Endothelial cell of umbilical vein (primary cell): ENCODE results near the gene MPG. TPM values are rescaled to one million over a fixed set of nuclear protein-coding genes. Genes with fewer than 3 reads are reported as not detected.

Experiments used
- BruUV-seq: library from RNA; stranded (reverse); fragments of 400-500 nt; replicated peaks from 2 replicates; lab custom pipeline; 2021; lab: Mats Ljungman, UMichigan
- CTCF ChIA-PET: fragments of 300-600, 350-600 bp; sonication (Branson Sonifier 250); formaldehyde crosslinking; loops from one replicate; lab custom pipeline; 2021; ENCODE audit warnings: antibody characterized with exemption, inconsistent platforms; lab: Charles Lee
- POLR2A ChIA-PET: fragments of 300-600, 350-600 bp; sonication (Branson Sonifier 250); formaldehyde crosslinking; loops from one replicate; lab custom pipeline; 2021; ENCODE audit warnings: antibody characterized with exemption, inconsistent platforms; lab: Charles Lee
- DNase-seq: peaks from one replicate; pipeline ENCODE4 v3.0.0-alpha.2; 2011; ENCODE audit warnings: low read depth, low spot score
- FAIRE-seq: peaks from 2 replicates; lab custom pipeline; 2011; peaks lifted over from hg19 to GRCh38; lab: Jason Lieb, UNC
- H2AFZ ChIP-seq: 2 replicates; pipeline ENCODE4 v1.6.0; 2012; ENCODE audit warnings: low read depth, low read length, control low read depth, inconsistent platforms
- H3K27ac ChIP-seq: 2 replicates; pipeline ENCODE4 v1.5.1; 2011; ENCODE audit warnings: low read depth, mild to moderate bottlenecking, control low read depth, low read length, moderate library complexity; ENCODE audit not compliant: insufficient read depth
- H3K27me3 ChIP-seq, 2 experiments: 2 replicates each; pipeline versions ENCODE4 v1.6.0 to v1.6.1; 2011; ENCODE audit warnings: low read length in 2 of 2, mixed read lengths in 1 of 2; ENCODE audit not compliant: control insufficient read depth in 2 of 2, insufficient read depth in 2 of 2
- H3K36me3 ChIP-seq, 2 experiments: 2 replicates in 1 of 2; 3 replicates in 1 of 2; pipeline ENCODE4 v1.5.1; 2011; ENCODE audit warnings: low read length in 2 of 2, mild to moderate bottlenecking in 1 of 2, moderate library complexity in 1 of 2; ENCODE audit not compliant: control insufficient read depth in 2 of 2, insufficient read depth in 2 of 2; ENCODE audit errors: extremely low read depth in 1 of 2
- H3K4me1 ChIP-seq: 3 replicates; pipeline ENCODE4 v1.5.1; 2011; ENCODE audit warnings: mild to moderate bottlenecking, low read length; ENCODE audit not compliant: control insufficient read depth, insufficient read depth; ENCODE audit errors: extremely low read depth
- H3K4me2 ChIP-seq: 2 replicates; pipeline ENCODE4 v1.6.1; 2011; ENCODE audit warnings: low read length, control low read depth, mixed read lengths; ENCODE audit not compliant: insufficient read depth
- H3K4me3 ChIP-seq, 3 experiments: fragments of 200-600 bp in 1 of 3; sonication (generic), shearing (Covaris generic) in 1 of 3; replicated peaks in 1 of 3; 2 replicates each; pipeline ENCODE4 v1.5.1; 2011 to 2016; ENCODE audit warnings: control low read depth in 3 of 3, low read length in 3 of 3, mild to moderate bottlenecking in 2 of 3, inconsistent platforms in 1 of 3, low read depth in 1 of 3, moderate library complexity in 1 of 3; ENCODE audit not compliant: insufficient read depth in 1 of 3
- H3K79me2 ChIP-seq: 2 replicates; pipeline ENCODE4 v1.6.0; 2012; ENCODE audit warnings: low read length, inconsistent platforms; ENCODE audit not compliant: control insufficient read depth, insufficient read depth
- H3K9ac ChIP-seq: replicated peaks from 2 replicates; pipeline ENCODE3; 2011; ENCODE audit warnings: low read length, control low read depth; ENCODE audit not compliant: insufficient read depth; ENCODE audit errors: extremely low read depth
- H3K9me1 ChIP-seq: replicated peaks from 3 replicates; pipeline ENCODE4 v1.6.0; 2011; ENCODE audit warnings: mild to moderate bottlenecking, low read length; ENCODE audit not compliant: control insufficient read depth, insufficient read depth; ENCODE audit errors: extremely low read depth
- H3K9me3 ChIP-seq: replicated peaks from 2 replicates; pipeline ENCODE4 v1.5.1; 2012; ENCODE audit warnings: low read length, inconsistent platforms; ENCODE audit not compliant: control insufficient read depth, insufficient read depth
- H4K20me1 ChIP-seq: replicated peaks from 2 replicates; pipeline ENCODE3; 2011; ENCODE audit warnings: mild to moderate bottlenecking, low read length; ENCODE audit not compliant: control insufficient read depth, insufficient read depth; ENCODE audit errors: extremely low read depth
- CTCF ChIP-seq, 2 donors: IDR thresholded peaks; 1 replicate in 1 of 2; 2 replicates in 1 of 2; pipeline ENCODE4 v1.5.1; 2011; ENCODE audit warnings: low read length in 2 of 2, mild to moderate bottlenecking in 2 of 2, moderate library complexity in 2 of 2, control low read depth in 1 of 2, inconsistent platforms in 1 of 2, low read depth in 1 of 2; ENCODE audit not compliant: insufficient read depth in 1 of 2; ENCODE audit errors: extremely low read depth in 1 of 2
- FOS ChIP-seq: IDR thresholded peaks from 2 replicates; pipeline ENCODE4 v1.6.1; 2011; ENCODE audit warnings: mild to moderate bottlenecking, low read length, moderate library complexity, borderline replicate concordance; ENCODE audit not compliant: insufficient read depth
- GATA2 ChIP-seq: IDR thresholded peaks from 2 replicates; pipeline ENCODE4 v1.7.0; 2011; ENCODE audit warnings: low read depth, mild to moderate bottlenecking, moderate library complexity, mixed read lengths, low read length; ENCODE audit not compliant: insufficient read length, insufficient read depth
- JUN ChIP-seq: IDR thresholded peaks from 2 replicates; pipeline ENCODE4 v1.6.1; 2011; ENCODE audit warnings: borderline replicate concordance, low read depth; ENCODE audit not compliant: insufficient read length, insufficient read depth
- MAX ChIP-seq: IDR thresholded peaks from 2 replicates; pipeline ENCODE4 v1.6.1; 2011; ENCODE audit not compliant: insufficient read depth, insufficient read length
- MYC ChIP-seq: IDR thresholded peaks from one replicate; pipeline ENCODE4 v1.6.1; 2011; ENCODE audit warnings: mild to moderate bottlenecking, low read depth, low read length
- POLR2AphosphoS5 ChIP-seq: IDR thresholded peaks from 2 replicates; pipeline ENCODE4 v1.6.1; 2012; ENCODE audit warnings: low read depth, mild to moderate bottlenecking, control low read depth, low read length, moderate library complexity; ENCODE audit not compliant: insufficient read depth
- dilution Hi-C: fragments of 300-500 bp; cut with MboI; formaldehyde crosslinking; loops from one replicate; pipeline ENCODE4 v1.15.0; 2019; ENCODE audit warnings: low sequenced_read_pairs; ENCODE audit not compliant: extremely low pct_ligation_motif_present
- intact Hi-C: fragments of 100-400 bp; cut with micrococcal nuclease; formaldehyde crosslinking; loops from one replicate; pipeline ENCODE4 v1.10.0; 2022
- polyA plus RNA-seq, 4 experiments: library from polyadenylated mRNA; depleted of rRNA in 3 of 4; stranded (reverse) in 3 of 4; unstranded in 1 of 4; fragments of >200 nt; gene quantifications; 2 replicates each; pipeline versions ENCODE4 v1.2.1 to v1.2.3, GENCODE V29; 2011 to 2012; ENCODE audit warnings: missing spikeins in 1 of 4
- total RNA-seq: library from RNA; stranded (reverse); gene quantifications from 2 replicates; pipeline ENCODE4 v1.2.3, GENCODE V29; 2021

Gene MPG
- total and polyA plus RNA-seq, 2 donors (not counting 3 experiments of a cell fraction or from before 2014, with no cell fraction given), result 70.5 to 140 TPM

- dilution Hi-C loops, result no loop called here
Measured at GRCh38 chr16:71540-72401, 6.3 kb upstream of the MPG start.

More at GRCh38 chr16:71540-72401, 6.3 kb upstream of the MPG start:
- H3K36me3 ChIP-seq, result no peaks in the 10 kb centered on the region
- peaks cover 40% of the 10 kb centered on the region for H3K79me2 ChIP-seq
- ChIA-PET CTCF (interaction anchor here (0.9 to 18.5 kb wide), 4 partner anchors 19 to 290 kb away, joined by 3 to 790 read pairs (median 3); no protein-coding TSS in a partner anchor), POLR2A (no interaction called here)
- no peaks in the 10 kb centered on the region for H3K9me1 ChIP-seq
- no peaks in the 10 kb centered on the region for H4K20me1 ChIP-seq
- peak overlapping the region; percentile 15 for H3K27ac ChIP-seq
- H3K9me3 ChIP-seq, result no peaks in the 10 kb centered on the region
- H3K4me2 ChIP-seq, result peak overlapping the region; percentile 74
- TF ChIP-seq POLR2AphosphoS5 (no peak), MAX (no peak), FOS (no peak), CTCF (IDR thresholded peaks at IDR 0.05; ENCODE audit: extremely low read depth in 1 of 2, insufficient read depth in 1 of 2, low read depth in 1 of 2, low read length in 2 of 2) (no peak), MYC (no peak), JUN (no peak), GATA2 (no peak)
- peak overlapping the region; percentile 52 to 64 (median 52) for H3K4me3 ChIP-seq
- H3K4me1 ChIP-seq, result peaks cover 24% of the 10 kb centered on the region
- H3K9ac ChIP-seq, result peak overlapping the region; percentile 48
- peak; percentile 40 for DNase-seq
- intact Hi-C loops, result no loop called here
- H2AFZ ChIP-seq, result peak overlapping the region; percentile 7
- BruUV-seq, result TSS peak; percentile 49
- peak; percentile 81 for FAIRE-seq
- H3K27me3 ChIP-seq, result no peaks in the 10 kb centered on the region
